ENCODE measurements around the gene PGLYRP3. TPM values are rescaled to one million over a fixed set of nuclear protein-coding genes. Genes with fewer than 3 reads are reported as not detected.

Gene PGLYRP3
- total RNA-seq, 2 donors from 2014 or later: not detected

DNA sequence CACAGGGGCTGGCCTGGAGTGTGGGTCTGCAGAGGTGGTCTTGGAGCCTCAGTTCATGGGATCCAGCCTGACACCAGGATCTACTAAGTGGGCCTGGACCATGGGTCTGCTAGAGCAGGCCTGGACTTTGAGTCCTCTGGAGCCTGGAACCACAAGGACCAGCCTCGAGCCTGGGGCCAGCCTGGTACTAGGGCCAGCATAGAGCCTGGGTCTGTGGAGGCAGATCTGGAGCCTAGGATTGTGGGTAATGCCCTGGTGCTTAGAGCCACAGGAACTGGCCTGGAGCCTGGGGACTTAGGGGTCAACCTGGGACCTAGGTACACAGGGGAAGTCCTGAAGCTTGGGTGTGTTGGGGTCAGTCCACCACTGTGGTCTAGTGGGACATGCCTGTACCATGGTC, 40.6 kb downstream of the PGLYRP3 start:
- H3K9ac ChIP-seq (ENCODE audit: low read depth in 2 of 2, low read length in 2 of 2): no peak overlapping the region
- intact Hi-C loops (cut with DNase I): no loop called here

GRCh38 chr1:153271711-153272110, 41.0 kb downstream of the PGLYRP3 start:
- H3K4me3 ChIP-seq: no peak overlapping the region
- no peaks in the 10 kb centered on the region for H3K9me3 ChIP-seq
- no peak overlapping the region for H3K27ac ChIP-seq
- no peak overlapping the region for H3K9ac ChIP-seq (ENCODE audit: low read depth in 2 of 2, low read length in 2 of 2)
- intact Hi-C loops (cut with DNase I): no loop called here
- no peaks in the 10 kb centered on the region for H3K4me1 ChIP-seq
- peaks cover 4% of the 10 kb centered on the region for H3K27me3 ChIP-seq
- no peaks in the 10 kb centered on the region for H3K36me3 ChIP-seq
- no peak for DNase-seq
- TF ChIP-seq, protein P1, sequence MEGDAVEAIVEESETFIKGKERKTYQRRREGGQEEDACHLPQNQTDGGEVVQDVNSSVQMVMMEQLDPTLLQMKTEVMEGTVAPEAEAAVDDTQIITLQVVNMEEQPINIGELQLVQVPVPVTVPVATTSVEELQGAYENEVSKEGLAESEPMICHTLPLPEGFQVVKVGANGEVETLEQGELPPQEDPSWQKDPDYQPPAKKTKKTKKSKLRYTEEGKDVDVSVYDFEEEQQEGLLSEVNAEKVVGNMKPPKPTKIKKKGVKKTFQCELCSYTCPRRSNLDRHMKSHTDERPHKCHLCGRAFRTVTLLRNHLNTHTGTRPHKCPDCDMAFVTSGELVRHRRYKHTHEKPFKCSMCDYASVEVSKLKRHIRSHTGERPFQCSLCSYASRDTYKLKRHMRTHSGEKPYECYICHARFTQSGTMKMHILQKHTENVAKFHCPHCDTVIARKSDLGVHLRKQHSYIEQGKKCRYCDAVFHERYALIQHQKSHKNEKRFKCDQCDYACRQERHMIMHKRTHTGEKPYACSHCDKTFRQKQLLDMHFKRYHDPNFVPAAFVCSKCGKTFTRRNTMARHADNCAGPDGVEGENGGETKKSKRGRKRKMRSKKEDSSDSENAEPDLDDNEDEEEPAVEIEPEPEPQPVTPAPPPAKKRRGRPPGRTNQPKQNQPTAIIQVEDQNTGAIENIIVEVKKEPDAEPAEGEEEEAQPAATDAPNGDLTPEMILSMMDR (IDR thresholded peaks at IDR 0.05): no peak

More for the DNA sequence above, 40.6 kb downstream of the PGLYRP3 start:
- DNase-seq: no peak
- Histone ChIP-seq H3K36me3 (no peaks in the 10 kb centered on the region), H3K27ac (no peak overlapping the region), H3K9me3 (no peaks in the 10 kb centered on the region), H3K4me1 (no peaks in the 10 kb centered on the region), H3K4me3 (no peak overlapping the region), H3K27me3 (peaks cover 1% of the 10 kb centered on the region)
- TF ChIP-seq, protein P1 (IDR thresholded peaks at IDR 0.05): no peak

DNA sequence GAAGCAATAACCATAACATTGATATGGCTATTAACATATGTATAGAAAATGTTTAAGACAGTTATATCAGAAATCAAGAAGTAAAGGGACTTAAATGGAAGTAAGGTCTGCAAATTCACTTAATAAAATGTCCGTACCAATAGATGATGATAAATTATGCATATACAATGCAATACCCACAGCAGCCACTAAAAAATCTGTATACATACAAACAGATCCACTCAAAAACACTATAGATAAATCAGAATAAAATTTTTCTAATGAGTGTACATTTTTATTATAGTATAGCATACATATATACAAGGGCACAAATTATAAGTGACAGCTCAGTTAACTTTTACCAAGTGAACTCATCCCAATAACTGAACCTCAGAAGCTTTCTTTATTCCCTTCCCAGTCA, 47.3 kb downstream of the PGLYRP3 start:
- DNase-seq: no peak
- Histone ChIP-seq H3K27ac (no peak overlapping the region), H3K4me3 (no peak overlapping the region), H3K9ac (ENCODE audit: low read depth in 2 of 2, low read length in 2 of 2) (no peak overlapping the region), H3K9me3 (no peaks in the 10 kb centered on the region), H3K27me3 (peaks cover 30% of the 10 kb centered on the region), H3K4me1 (no peaks in the 10 kb centered on the region), H3K36me3 (no peaks in the 10 kb centered on the region)
- TF ChIP-seq, protein P1 (IDR thresholded peaks at IDR 0.05): no peak
- intact Hi-C loops (cut with DNase I): no loop called here

- TF ChIP-seq, protein P1 (IDR thresholded peaks at IDR 0.05): no peak
- no peaks in the 10 kb centered on the region for H3K9me3 ChIP-seq
- H3K36me3 ChIP-seq: no peaks in the 10 kb centered on the region
- no peaks in the 10 kb centered on the region for H3K4me1 ChIP-seq
- no peak overlapping the region for H3K9ac ChIP-seq (ENCODE audit: low read depth in 2 of 2, low read length in 2 of 2)
- H3K27ac ChIP-seq: no peak overlapping the region
- no peak overlapping the region for H3K4me3 ChIP-seq
- peaks cover 35% of the 10 kb centered on the region for H3K27me3 ChIP-seq
- no peak for DNase-seq
- intact Hi-C loops (cut with DNase I): no loop called here
Observed at GRCh38 chr1:153262462-153263157, 50.1 kb downstream of the PGLYRP3 start.

DNA sequence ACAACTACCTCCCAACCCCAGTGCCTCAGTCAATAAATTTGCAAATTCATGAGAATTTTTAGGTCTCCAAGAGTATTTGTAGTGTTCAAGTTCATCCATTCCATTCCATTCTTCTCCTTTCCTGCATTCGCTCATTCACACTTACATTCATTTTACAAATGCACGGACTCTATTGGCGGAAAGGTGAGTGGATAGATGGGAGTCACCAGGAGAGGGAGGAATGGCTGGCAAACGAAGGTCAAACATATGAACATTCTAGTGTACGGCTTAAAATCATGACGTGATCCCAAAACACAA, 50.7 kb downstream of the PGLYRP3 start:
- no peak overlapping the region for H3K4me3 ChIP-seq
- TF ChIP-seq, protein P1 (IDR thresholded peaks at IDR 0.05): no peak
- H3K36me3 ChIP-seq: no peaks in the 10 kb centered on the region
- H3K27ac ChIP-seq: no peak overlapping the region
- H3K27me3 ChIP-seq: peaks cover 32% of the 10 kb centered on the region
- H3K9ac ChIP-seq (ENCODE audit: low read depth in 2 of 2, low read length in 2 of 2): no peak overlapping the region
- DNase-seq: no peak
- H3K4me1 ChIP-seq: no peaks in the 10 kb centered on the region
- no peaks in the 10 kb centered on the region for H3K9me3 ChIP-seq
- intact Hi-C loops (cut with DNase I): no loop called here

All from colonic mucosa (tissue), 4 donors.